Calu3 (cell line): Measurements from ENCODE around the gene PRDM2. TPM values are rescaled to one million over a fixed set of nuclear protein-coding genes. Genes with fewer than 3 reads are reported as not detected.

Experiments used
- BruUV-seq: library from RNA; stranded (reverse); fragments of 400-500 nt; replicated peaks from 2 replicates; lab custom pipeline; 2021; lab: Mats Ljungman, UMichigan
- CTCF ChIA-PET: fragments of 300-600 bp; sonication (Branson Sonifier 250); formaldehyde crosslinking; loops from one replicate; lab custom pipeline; 2022; ENCODE audit warnings: antibody characterized with exemption; lab: Charles Lee
- DNase-seq: peaks from one replicate; pipeline ENCODE4 v3.0.0; 2022
- H3K27ac Mint-ChIP-seq: one replicate; pipeline ENCODE4 v1.8.0; 2022; ENCODE audit warnings: mixed read lengths; ENCODE audit not compliant: unreplicated experiment
- H3K27me3 Mint-ChIP-seq: one replicate; pipeline ENCODE4 v1.8.0; 2022; ENCODE audit warnings: mixed read lengths; ENCODE audit not compliant: unreplicated experiment
- H3K36me3 Mint-ChIP-seq: one replicate; pipeline ENCODE4 v1.8.0; 2022; ENCODE audit warnings: mild to moderate bottlenecking, moderate library complexity, mixed read lengths; ENCODE audit not compliant: insufficient read depth, unreplicated experiment
- H3K4me1 Mint-ChIP-seq: one replicate; pipeline ENCODE4 v1.8.0; 2022; ENCODE audit warnings: mild to moderate bottlenecking, low read depth, mixed read lengths; ENCODE audit not compliant: unreplicated experiment
- H3K4me3 Mint-ChIP-seq: one replicate; pipeline ENCODE4 v1.8.0; 2022; ENCODE audit warnings: mild to moderate bottlenecking, low read depth, moderate library complexity, mixed read lengths; ENCODE audit not compliant: unreplicated experiment
- H3K9me3 Mint-ChIP-seq: one replicate; pipeline ENCODE4 v1.8.0; 2022; ENCODE audit warnings: low read depth, mixed read lengths; ENCODE audit not compliant: unreplicated experiment
- CTCF ChIP-seq: fragments of 200-600 bp; IDR thresholded peaks from one replicate; pipeline ENCODE4 v1.8.0; 2022; ENCODE audit warnings: antibody characterized with exemption; ENCODE audit not compliant: unreplicated experiment
- intact Hi-C: fragments of 100-400 bp; cut with micrococcal nuclease; formaldehyde crosslinking; loops from one replicate; pipeline ENCODE4 v1.10.0; 2022; ENCODE audit not compliant: unreplicated experiment
- total RNA-seq: library from RNA; stranded (reverse); gene quantifications from 2 replicates; pipeline ENCODE4 v1.2.3, GENCODE V29; 2022

The PRDM2 gene
- total RNA-seq, 1 experiment from 2014 or later: 29.9 TPM

- Mint-ChIP-seq H3K36me3 (peaks cover 17% of the 10 kb centered on the region), H3K27me3 (no peaks in the 10 kb centered on the region), H3K27ac (no peak overlapping the region), H3K9me3 (peaks cover 5% of the 10 kb centered on the region), H3K4me3 (no peak overlapping the region), H3K4me1 (peaks cover 7% of the 10 kb centered on the region)
- DNase-seq: no peak
- CTCF ChIA-PET: no interaction called here
- no TSS peak for BruUV-seq
- TF ChIP-seq CTCF: no peak
- intact Hi-C loops: loop anchor here (5.0 kb wide), 1 partner anchor 50 kb away; no protein-coding TSS in a partner anchor
Observed at GRCh38 chr1:13702425-13703127, 2.6 kb downstream of the PRDM2 start.

GRCh38 chr1:13703128-13703513 lies 3.1 kb downstream of the PRDM2 start:
- H3K27ac Mint-ChIP-seq: no peak overlapping the region
- peaks cover 4% of the 10 kb centered on the region for H3K9me3 Mint-ChIP-seq
- no peak overlapping the region for H3K4me3 Mint-ChIP-seq
- intact Hi-C loops: loop anchor here (5.0 kb wide), 1 partner anchor 49 kb away; no protein-coding TSS in a partner anchor
- no peak for DNase-seq
- CTCF ChIA-PET: no interaction called here
- BruUV-seq: no TSS peak
- peaks cover 17% of the 10 kb centered on the region for H3K36me3 Mint-ChIP-seq
- no peak for TF ChIP-seq CTCF
- H3K27me3 Mint-ChIP-seq: no peaks in the 10 kb centered on the region
- H3K4me1 Mint-ChIP-seq: peaks cover 7% of the 10 kb centered on the region

- Mint-ChIP-seq H3K4me3 (no peak overlapping the region), H3K27ac (no peak overlapping the region), H3K27me3 (no peaks in the 10 kb centered on the region), H3K4me1 (peaks cover 7% of the 10 kb centered on the region), H3K36me3 (peaks cover 17% of the 10 kb centered on the region), H3K9me3 (peaks cover 4% of the 10 kb centered on the region)
- BruUV-seq: no TSS peak
- DNase-seq: no peak
- no peak for TF ChIP-seq CTCF
- CTCF ChIA-PET: interaction anchor here (0.9 kb wide), 1 partner anchor 28 kb away, joined by 3 read pairs; no protein-coding TSS in a partner anchor
- intact Hi-C loops: loop anchor here (5.0 kb wide), 1 partner anchor 48 kb away; no protein-coding TSS in a partner anchor
Observed at GRCh38 chr1:13703558-13704490, 3.8 kb downstream of the PRDM2 start.

GRCh38 chr1:13706046-13706445 lies 6.1 kb downstream of the PRDM2 start:
- no TSS peak for BruUV-seq
- Mint-ChIP-seq H3K27me3 (no peaks in the 10 kb centered on the region), H3K36me3 (peaks cover 1% of the 10 kb centered on the region), H3K27ac (no peak overlapping the region), H3K9me3 (no peaks in the 10 kb centered on the region), H3K4me1 (no peaks in the 10 kb centered on the region), H3K4me3 (no peak overlapping the region)
- no peak for TF ChIP-seq CTCF
- CTCF ChIA-PET: no interaction called here
- DNase-seq: no peak
- intact Hi-C loops: no loop called here
